ENCODE data around the gene ST3GAL5. TPM values are rescaled to one million over a fixed set of nuclear protein-coding genes. Genes with fewer than 3 reads are reported as not detected.
A peak's percentile ranks its signal among the peaks of the same experiment; 100 is the strongest.
"Not testable (repeated sequence)": the region's sequence is repeated elsewhere in the genome, so short reads cannot be mapped to it uniquely, and the experiment has no call there.

Gene ST3GAL5
- total RNA-seq: 56.2 TPM

DNA sequence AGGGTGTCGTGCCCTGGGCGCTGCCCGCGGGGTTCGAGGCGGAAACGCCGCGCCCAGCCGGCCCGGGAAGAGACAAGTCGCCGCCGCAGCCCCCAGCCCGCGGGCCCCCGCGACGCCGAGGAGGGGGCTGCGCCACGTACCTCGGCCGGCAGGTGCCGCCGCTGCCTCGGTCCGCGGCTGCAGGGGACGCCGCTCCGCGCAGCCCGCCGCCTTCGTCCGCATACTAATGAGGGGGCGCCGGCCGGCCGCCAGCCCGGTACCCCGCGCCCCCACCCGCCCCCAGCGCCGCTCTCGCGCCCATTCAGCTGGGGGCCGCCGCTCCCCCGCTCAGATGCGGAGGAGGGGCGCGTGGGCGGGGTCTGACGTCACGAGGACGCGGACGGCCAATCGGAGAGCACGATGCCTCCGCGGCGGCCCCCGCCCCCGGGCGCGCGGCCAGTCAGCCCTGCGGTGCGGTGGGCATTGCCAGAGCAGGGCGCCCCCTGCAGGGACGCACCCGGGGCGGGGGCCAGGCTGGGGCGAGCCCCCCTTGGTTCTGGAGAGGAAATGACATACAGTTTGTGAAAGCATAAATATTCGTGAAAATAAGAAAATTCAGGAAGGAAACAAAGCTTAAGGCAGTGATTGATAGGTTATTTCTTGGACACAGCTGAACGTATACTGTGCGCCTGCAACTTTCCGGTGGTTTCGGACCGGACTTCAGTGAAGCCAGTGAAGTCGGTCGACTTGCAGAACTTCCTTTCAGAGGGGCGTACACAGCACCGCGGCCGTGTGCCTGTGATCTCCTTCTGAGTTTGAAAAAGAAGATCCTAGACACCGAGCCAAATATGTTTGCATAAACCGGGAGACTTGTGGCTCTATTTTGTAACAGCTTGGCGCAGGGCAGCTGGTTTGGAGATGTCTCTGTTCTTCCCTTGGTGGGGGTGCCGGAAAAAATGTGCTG lies at the start of gene ST3GAL5:
TSS of gene ST3GAL5 (minus strand) at position 307 of the 943 bp plus-strand sequence. CDS start at position 222, 85 bp downstream.
- peak; percentile 93 for DNase-seq (ENCODE audit: low spot score)

DNA sequence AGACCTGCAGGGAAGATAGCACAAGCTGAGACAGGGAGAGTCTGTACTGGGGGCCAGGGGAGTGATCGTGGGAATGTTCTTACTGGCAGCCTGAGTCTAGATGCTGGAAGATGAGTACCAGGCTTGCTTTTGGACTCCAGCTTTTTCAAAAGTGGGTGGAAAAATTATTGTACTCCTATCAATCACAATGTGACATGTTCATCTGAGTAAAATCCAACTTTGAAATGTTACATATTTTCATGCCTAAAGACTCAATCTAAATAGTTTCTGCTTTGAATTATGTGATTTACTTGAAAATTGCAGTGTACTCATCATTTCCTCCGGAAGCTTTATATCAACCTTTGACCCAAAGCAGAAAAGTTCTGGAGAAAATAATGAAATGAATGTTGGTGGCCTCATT lies 49.7 kb upstream of the ST3GAL5 start:
- DNase-seq (ENCODE audit: low spot score): no peak

- DNase-seq (ENCODE audit: low spot score): no peak
Measured at GRCh38 chr2:85937069-85937439, 48.3 kb upstream of the ST3GAL5 start.

- DNase-seq (ENCODE audit: low spot score): peak; percentile 53
Measured at GRCh38 chr2:85936421-85937068, 47.8 kb upstream of the ST3GAL5 start.

DNA sequence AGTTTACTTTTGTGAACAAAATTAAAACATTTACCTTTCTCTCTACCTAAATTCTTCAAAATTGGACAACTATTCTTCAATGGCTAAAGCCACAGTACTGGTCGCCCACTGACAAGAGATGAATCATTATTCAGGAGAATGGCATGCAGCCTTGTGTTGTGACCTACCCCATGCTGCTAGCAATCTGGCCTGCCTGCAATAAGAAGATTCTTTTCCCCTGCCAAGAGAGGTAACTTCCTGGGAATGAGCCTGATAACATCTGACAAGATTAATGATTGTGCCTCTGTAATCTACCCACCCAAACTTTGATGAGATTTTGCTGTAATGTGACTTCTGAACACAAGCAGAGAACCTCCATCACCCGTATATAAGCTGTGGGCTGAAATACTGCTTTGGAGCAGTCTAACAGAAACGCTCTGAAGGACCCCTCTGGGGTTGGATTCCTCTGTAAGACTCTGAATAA lies 47.0 kb upstream of the ST3GAL5 start:
- no peak for DNase-seq (ENCODE audit: low spot score)

DNA sequence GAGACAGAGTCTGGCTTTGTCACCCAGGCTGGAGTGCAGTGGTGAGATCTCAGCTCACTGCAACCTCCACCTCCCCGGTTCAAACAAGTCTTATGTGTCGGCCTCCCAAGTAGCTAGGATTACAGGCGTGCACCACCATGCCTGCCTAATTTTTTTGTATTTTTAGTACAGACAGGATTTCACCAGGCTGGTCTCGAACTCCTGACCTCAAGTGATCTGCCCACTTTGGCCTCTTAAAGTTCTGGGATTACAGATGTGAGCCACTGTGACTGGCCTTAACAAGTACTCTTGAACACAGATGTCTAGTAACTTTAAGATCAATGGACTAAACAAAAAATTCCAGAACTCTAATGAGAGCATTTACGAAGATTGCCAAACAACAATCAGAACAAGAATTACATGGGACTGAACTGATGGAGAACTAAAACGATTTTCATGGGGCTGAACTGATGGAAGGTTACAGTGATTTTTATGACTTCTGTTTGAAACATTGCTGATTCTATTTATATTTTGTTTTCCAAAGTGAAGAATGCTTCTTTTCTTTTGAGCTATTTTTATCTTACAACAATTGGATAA lies 46.5 kb upstream of the ST3GAL5 start:
- no peak for DNase-seq (ENCODE audit: low spot score)

DNA sequence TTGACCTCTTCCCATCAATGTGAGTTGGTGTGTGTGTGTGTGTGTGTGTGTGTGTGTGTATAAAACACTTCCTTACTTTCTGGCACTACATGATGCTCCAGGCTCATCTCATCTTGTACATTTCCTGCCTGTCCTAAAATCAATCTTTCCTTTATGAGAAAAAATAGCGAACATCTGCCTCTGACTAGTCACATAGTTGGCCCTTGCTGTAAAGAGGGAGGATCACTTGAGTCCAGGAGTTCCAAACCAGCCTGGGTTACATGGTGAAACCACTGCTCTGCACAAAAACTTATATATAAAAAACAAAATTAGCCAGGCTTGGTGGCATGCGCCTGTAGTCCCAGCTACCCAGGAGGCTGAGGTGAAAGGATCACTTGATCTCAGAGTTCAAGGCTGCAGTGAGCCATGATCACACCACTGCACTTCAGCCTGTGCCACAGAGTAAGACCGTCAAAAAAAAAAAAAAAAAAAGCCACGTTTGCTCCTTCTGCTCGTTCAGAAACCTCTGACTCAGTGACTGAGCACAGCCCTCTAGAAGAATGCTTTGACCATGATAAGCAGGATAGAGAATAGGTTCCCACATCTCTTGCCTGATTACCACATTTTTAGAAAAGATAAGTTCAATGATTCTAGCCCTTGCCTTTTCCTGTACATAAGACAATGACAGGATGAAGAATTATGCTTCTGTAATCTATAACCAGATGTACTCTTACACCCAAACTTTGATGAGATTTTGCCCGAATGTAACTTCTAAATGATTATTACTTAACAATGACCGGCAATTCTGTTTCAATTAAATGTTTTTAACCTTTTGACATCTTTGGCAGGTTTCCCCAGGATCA lies 45.2 kb upstream of the ST3GAL5 start:
- no peak for DNase-seq (ENCODE audit: low spot score)

DNA sequence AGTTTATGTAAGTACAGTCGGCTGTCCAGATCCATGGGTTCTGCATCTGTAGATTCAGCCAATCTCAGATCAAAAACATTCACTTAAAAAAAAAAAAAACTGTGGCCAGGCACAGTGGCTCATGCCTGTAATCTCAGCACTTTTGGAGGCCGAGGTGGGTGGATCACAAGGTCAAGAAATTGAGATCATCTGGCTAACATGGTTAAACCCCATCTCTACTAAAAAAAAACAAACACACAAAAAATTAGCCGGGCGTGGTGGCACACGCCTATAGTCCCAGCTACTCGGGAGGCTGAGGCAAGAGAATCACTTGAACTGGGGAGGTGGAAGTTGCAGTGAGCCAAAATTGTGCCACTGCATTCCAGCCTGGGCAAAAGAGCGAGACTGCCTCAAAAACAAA lies 42.4 kb upstream of the ST3GAL5 start:
- DNase-seq (ENCODE audit: low spot score): not testable (repeated sequence)

DNA sequence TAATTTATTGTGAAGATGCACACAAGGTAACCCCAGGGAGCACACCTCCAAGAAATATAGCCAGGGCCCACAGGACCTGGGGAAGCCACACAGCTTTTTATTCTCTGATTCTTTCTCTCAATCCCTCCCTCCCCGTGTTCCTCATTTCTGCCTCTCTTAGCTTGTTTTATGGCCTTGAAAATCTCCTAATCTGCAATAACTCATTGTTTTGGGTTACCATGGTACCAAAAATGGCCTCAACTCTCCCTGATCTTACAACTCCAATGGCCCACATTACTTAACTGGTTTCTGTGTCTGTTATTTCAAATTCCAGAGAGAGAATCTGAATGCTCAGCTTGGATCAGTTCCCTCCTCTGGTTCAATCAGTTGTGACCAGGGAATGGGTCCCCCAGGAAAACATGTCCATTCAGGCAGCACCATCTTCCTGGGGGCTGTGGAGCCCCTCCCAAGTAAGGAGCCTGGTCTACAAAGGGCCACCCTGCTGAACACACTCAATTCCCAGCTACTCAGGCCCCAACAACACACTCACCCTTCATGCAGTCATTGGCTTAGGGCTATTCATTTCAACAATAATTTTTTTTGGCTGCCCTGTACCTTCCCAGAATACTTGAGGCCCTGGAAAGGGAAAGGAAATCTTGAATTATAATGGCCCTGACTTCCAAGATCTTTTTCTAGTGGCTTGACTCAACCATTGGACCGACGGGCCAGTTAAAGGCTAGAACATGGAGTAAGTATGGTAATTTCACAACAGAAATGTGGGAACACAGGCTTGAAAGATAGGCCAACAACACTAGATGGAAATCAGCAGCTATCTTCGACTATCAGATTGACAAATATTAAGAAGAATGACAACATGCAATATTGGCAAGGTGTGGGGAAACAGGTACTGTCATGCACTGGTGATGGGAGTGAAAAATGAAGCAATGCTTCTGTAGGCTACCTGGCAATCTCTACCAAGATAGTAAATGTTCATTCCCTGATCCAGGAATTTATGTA lies 41.6 kb upstream of the ST3GAL5 start:
- no peak for DNase-seq (ENCODE audit: low spot score)

- DNase-seq (ENCODE audit: low spot score): no peak
Measured at GRCh38 chr2:85929096-85930050, 40.6 kb upstream of the ST3GAL5 start.

GRCh38 chr2:85926931-85927661 lies 38.3 kb upstream of the ST3GAL5 start:
- no peak for DNase-seq (ENCODE audit: low spot score)

DNA sequence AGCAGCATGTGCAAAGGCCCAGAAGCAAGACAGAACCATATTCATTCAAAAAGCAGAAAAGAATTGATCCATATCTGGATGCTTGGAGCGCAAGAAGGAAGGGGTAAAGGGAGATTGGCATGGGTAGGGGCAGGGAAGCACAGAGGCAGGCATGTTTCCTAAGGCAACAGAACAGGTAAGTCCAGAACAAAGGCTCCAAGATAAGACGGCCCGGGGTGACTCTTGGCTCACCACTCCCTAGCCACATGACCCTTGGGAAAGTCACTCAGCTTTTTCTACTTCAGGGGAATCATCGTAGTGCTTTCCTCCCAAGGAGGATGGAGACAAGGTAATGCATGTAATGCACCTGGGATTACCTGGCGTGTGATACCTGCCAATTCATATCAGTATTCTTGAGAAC lies 37.7 kb upstream of the ST3GAL5 start:
- peak; percentile 40 for DNase-seq (ENCODE audit: low spot score)

GRCh38 chr2:85925216-85925671 lies 36.5 kb upstream of the ST3GAL5 start:
- no peak for DNase-seq (ENCODE audit: low spot score)

GRCh38 chr2:85924522-85924921 lies 35.7 kb upstream of the ST3GAL5 start:
- peak; percentile 47 for DNase-seq (ENCODE audit: low spot score)

GRCh38 chr2:85922199-85922598 lies 33.4 kb upstream of the ST3GAL5 start:
- no peak for DNase-seq (ENCODE audit: low spot score)

DNA sequence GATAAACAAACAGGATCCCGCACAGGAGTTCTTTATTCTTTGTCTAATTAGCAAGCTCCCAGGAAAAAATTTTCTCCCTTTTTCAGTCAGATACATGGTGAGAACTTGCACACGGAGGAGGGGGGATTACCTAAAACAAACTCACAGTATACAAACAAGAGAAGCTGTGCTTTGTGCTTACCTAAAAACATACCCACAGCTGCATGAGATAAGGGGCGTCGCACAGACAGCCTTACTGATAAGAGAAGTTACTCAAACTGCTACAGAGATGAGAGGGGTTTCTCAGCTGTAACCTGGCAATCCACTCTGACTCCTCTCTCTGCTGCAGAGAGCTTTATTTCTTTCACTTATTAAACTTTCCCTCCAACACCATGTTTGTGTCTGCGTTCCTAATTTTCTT lies 32.9 kb upstream of the ST3GAL5 start:
- DNase-seq (ENCODE audit: low spot score): no peak

GRCh38 chr2:85920810-85921545 lies 32.2 kb upstream of the ST3GAL5 start:
- DNase-seq (ENCODE audit: low spot score): peak; percentile 29

All from mucosa of gallbladder (tissue), 1 donor.